NCI-H446 treated with DMSO at 0.1 percent for 48 hours (cell line): ENCODE data around the gene PIN1.

ENCODE experiments used
- DNase-seq: peaks from one replicate; lab custom pipeline; 2025; lab: John Stamatoyannopoulos, UW

Gene PIN1

DNA sequence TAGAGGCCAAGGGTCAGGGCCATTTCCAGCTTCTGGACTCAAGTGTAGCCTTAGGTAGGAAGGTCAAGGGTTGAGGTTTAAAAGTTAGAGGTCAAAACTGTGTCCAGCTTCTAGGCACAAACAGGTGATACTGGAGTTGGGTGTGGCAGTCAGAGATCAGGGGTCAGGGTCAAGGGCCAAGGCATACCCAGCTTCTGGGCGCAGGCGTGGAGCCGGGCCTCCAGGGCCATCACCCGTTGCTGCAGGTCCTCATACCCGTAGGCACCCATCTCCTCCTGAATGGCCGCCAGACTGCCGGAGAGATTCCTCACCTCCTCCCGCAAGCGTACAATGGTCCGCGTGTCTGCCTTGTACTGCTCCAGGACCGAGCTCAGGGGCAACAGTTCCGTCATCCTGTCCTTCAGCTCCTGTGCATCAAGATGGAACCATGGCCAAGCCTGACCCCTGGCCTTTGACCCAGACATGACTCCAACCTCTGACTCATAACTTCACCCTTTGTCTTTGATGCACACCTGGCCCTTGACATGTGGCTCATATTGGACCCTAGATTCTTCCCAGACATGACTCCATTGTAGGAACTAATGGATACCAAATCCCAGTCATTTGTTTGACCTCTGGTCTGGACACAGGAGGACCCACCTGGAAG, 22.1 kb downstream of the PIN1 start:
- no peak for DNase-seq

DNA sequence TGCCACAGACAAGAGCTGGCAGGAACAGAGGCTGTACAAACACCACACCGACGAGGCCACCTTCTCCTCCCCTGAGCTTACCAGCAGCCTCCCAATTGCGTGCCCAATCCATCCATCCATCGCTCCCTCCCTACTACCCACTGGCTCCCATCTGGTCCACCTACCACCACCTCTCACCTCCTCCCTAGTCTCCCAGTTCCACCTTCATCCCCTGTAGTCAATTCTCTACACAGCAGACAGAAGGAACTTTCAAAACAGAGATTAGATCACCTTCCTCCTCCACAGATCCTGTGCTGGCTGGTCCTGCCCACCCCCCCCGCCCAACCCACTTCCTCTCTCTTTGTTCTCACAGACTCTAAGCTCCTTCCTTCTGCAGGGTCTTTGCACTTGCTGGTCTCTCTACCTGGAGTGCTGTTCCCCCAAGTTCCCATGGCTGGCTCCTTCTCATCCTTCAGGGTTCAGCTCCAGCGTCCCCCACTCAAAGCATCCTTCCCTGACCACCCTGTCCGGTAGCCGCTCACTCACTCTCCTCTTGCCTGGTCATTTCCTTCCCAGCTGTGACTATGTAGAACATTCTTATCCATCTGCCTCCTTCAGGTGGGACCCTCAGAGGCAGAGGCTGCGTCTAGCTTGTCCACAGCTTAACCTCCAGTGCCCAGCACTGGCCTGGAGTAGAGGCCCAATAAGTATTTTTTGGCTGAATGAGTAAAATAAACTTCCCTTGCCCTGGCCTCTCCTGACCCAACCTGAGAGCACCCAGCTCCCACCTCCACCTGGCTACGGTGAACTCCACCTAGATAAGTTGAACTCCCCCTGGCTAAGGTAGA, 23.0 kb downstream of the PIN1 start:
- no peak for DNase-seq

DNA sequence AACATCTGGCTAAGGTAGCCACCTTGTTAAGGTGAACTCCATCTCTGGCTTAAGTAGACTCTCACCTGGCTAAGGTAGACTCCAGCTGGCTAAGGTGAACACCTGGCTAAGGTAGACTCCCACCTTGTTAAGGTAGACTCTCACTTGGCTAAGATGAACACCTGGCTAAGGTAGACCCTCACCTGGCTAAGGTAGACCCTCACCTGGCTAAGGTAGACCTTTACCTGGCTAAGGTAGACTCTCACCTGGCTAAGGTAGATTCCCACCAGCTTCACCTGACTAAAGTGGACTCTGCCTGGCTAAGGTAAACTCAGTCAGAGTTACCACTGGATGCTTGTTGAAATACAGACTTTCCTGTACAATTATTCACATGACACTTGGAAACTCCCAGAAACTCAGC, 23.6 kb downstream of the PIN1 start:
- no peak for DNase-seq

DNA sequence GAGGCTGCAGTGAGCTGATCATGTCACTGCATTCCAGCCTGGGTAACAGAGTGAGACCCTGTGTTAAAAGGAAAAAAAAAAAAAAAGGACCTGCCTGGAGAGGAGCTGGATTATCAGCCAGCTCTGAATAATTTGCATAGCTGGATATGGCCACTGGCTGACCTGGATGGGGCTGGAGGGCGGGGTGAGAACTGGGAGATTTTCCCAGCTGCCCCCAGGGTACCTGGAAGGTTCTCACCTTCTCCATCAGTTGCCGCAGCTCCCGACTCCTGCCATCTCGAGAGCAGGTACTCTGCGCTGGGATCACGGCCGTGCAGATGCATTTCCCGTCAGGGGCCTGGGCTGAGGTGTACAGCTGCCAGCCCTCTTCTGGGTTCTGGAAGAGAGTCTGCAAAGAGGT, 25.3 kb downstream of the PIN1 start:
- no peak for DNase-seq

DNA sequence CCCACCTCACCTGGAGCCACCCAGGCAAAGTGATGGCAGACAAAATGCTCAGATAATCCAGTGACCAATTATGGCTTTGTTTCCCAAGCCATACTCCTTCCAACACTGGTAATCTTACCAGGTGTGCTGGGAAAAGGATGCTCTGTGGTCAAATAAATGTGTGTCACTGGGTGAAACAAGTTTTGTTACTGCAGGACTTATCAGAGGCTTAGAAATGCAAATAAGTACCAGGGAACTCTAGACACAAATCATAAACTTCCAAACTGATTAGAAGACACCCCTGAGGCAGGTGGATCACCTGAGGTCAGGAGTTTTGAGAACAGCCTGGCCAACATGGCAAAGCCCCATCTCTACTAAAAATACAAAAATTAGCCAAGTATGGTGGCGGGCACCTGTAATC, 26.4 kb downstream of the PIN1 start:
- DNase-seq, result no peak

DNA sequence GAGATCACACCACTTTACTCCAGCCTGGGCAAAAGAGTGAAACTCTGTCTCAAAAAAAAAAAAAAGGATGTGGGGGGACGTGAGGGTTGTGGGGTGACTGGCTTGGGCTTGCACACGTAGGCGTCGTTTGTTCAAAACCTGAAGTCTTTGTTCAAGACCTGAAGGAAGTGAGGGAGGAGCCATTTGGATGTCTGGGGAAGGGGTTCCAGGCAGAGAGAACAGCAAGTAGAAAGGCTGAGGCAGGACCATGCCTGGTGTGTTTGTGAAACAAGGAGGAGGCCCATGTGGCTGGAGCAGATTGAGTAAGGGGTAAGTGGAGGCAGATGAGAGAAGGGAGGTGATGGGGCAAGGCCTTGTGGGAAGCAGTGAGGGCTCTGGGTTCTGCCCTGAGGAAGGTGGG, 27.8 kb downstream of the PIN1 start:
- no peak for DNase-seq

DNA sequence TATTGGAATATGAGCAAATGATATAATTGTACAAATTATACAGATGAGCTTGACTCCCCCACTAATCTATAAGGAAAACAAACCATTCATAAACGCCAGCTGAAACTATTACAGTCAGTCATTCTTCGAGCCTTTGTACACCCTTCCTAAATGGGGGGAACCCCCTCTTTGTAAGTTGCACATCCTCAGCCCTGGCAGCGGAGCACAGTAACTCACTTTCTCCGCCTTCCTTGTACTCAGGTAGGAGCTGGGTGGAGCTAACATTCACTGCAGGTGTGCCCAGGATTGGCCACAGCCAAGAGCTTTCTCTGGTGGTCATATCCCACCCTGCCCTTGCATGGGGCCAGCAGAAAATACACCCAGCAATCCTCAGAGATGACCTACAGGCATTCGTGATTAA, 28.6 kb downstream of the PIN1 start:
- DNase-seq, result no peak

DNA sequence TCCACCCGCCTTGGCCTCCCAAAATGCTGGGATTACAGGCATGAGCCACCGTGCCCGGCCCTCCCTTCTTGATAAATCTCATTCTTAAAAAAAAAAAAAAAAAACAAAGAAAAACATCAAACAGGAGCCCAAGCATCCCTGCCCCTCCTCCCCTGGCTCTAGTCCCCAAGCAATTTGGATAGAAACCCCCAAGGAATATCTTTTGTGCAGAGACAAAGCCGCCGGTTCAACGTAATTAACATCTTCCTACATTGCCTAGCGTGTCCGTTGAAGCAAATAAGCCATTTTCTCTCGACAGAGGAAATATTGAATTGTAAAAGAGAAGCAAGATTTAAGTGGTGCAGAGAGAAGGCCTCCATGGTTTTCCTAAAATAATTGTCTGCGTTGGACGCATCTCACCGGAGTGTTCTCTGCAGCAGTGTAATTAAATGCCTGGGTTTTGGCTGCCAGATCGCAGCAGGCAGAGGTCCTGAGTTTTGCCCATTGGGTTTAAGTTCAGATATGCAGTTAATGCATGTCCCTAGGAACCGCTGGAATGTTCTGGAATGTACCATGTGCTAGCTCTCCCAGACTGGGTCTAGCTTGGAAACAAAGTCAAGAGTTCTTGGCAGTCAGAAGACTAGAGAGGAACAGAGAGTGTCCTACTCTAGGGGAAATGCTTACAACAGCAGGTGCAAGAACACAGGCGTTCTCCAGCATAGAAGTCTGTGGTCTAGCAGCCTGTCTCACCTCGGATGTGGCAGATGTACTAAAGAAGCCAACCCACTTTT, 30.8 kb downstream of the PIN1 start:
- DNase-seq, result no peak

DNA sequence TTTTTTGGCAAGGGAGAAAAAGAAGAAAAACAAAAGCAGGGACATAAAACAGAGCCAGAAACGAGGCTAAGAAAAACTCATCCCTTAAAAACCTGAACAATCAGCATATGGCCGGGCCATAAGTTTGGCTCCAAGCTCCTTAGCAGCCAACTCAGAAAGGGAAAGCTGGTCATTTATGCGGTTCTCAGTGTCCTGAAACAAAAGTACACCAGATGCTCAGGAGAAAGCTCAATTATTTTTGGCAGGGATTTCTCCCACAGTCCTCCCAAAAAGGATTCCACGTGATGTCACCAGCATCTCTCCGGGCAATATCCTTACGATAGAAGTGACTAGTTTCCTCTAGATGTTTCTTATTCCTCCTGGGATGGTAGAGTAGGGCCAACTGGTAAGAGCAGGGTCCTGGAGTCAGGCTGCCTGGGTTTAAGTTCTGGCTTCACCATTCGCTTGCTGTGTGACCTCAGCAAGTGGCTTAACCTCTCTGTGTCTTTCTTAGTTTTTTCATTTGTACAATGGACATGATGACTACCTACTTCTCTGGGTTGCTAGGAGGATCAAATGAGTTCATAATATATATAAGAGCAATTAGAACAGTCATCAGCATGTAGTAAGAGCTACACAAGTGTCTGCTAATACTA, 34.0 kb downstream of the PIN1 start:
- peak; percentile 77 for DNase-seq

DNA sequence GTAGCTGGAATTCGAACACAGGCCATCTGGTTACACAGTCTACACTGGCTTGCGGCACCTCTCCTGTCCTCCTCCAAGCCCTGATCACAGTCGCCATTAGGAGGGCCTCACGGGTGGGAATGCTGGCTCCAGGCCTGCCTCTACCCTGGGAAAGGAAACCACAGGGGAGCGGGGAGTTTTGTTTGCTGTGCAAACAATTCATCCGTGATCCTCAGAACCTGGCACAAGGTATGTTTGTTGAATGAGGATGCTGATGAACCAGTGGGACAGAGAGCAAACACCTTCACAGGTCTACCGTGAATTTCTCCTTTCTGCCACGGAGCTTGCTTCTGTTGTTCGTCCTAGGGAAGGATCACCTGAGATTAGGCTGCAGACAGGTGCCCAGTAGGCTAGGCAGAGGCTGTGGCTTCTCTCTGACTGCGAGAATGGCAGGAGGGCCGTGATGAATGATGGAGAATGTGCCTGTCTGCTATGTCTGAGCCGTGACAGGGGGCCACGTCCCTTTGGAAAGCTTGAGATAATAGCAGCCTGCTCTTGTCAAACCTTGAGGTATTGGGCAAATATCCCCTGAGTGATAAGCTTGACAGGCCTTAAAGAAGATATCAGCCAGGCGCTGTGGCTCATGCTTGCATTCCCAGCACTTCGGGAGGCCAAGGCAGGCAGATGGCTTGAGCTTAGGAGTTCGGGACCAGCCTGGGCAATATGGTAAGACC, 36.7 kb downstream of the PIN1 start:
- DNase-seq, result no peak

DNA sequence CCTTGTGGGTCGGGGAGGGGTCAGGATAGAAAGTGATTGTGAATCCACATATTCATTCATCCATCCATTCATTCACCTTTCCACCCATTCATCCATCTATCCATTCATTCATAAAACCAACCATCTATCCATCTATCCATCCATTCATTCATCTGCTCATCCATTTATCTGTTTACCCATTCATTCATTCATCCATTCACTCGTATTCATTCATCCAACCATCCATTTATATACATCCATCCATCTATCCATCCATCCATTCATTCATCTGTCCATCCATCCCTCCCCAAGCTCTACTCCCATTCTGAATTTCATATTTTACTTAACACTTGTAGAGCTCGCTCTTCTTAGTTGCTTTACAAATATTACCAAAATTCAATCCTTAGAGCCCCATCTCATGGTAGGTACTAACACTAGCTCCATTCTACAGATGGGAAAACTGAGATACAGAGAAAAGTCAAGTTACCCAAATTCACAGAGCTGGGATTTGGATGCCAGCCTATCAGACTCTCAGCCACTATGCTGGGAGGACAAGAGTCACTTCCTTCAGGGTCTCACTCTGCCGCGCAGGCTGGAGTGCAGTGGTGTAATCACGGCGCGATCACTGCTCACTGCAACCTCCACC, 37.6 kb downstream of the PIN1 start:
- DNase-seq, result no peak

DNA sequence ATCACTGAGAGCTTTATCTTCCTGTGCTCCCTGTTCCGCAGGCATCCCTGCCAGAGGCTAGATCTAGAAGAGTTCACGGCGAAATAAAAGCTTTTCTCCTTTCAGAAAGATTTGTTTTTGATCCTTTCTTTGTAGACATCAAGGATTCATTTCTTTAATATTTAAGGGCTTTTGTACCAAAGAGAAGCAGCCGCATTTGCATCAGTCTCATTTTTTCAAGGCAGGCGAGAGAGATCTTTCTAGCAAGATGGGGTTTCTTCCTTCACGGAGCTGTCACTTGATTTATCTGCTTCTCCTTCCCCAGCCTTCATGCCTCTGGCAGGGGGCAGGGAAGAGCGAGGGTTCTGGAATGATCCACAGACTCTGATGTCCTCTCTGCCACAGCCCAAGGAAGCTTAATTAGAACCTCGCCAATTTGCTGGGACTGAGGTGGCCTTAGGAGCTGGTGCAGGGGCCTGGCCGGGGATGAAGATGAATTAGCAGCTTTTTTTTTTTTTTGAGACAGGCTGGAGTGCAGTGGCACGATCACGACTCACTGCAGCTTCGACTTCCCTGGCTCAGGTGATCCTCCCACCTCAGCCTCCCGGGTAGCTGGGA, 40.0 kb downstream of the PIN1 start:
- no peak for DNase-seq

DNA sequence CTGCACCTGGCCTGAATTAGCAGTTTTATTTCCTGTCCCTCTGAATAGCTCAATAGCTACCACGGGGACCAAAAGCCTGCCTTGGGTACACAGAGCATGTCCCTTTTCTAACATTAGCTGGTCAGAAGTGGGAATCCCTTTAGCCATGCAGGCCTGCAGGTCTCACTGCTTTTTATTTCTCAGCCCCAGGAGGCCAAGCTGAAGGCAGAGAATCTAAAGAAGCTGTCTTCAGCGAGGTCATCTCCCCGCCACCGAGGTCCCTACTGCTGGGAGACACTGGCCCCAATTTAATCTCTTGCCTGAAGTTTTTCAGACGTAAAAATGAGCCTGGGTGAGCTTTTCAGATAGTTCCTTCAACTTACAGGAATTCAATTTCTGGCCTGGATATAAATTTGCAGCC, 40.7 kb downstream of the PIN1 start:
- no peak for DNase-seq

DNA sequence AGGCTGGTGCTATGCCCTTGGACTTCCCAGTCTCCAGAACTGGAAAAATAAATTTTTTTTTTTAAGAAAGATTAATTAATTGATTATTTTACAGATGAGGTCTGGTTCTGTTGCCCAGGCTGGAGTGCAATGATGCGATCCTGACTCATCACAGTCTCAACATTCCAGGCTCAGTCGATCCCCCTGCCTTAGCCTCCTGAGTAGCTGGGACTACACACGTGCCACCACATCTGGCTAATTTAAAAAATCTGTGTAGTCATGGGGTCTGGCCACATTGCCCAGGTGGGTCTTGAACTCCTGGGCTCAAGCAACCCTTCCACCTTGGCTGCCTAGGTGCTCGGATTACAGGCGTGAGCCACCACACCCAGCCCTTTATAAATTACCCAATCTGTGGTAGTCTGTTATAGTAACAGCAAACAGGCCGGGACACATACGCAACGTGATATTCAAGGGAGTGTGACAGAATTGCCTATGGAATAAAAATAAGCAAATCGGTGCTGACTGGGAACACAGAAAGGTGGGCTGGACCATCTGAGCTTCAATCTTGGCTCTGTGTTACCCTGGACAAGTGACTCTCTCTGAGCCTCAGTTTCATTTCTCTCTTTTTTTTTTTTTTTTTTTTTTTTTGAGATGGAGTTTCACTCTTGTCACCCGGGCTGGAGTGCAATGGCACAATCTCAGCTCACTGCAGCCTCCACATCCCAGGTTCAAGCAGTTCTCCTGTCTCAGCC, 42.8 kb downstream of the PIN1 start:
- DNase-seq, result no peak

DNA sequence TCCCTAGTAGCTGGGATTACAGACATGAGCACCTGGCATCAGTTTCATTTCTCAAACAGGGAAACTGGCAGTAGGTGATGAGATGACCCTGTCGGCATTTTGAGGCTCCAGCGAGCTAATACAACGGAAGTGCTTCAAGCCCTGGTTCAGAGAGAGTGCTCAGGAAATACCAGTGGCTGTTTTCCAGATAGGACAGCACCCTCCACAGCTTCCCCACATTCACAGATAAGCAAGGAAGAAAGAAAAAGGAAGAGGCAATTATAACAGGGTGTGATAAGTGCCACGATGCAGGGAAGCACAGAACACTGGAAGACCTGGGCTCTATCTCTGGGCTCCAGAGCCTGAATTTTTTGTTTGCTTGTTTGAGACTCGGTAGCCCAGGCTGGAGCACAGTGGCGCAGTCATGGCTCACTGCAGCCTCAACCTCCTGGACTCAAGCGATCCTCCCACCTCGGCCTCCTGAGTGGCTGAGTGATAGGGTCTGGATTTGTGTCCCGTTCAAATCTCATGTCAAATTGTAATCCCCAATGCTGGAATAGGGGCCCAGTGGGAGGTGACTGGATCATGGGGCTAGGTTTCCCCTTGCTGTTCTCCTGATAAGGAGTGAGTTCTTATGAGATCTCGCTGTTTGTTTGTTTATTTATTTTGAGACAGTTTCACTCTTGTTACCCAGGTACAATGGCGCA, 43.5 kb downstream of the PIN1 start:
- no peak for DNase-seq

DNA sequence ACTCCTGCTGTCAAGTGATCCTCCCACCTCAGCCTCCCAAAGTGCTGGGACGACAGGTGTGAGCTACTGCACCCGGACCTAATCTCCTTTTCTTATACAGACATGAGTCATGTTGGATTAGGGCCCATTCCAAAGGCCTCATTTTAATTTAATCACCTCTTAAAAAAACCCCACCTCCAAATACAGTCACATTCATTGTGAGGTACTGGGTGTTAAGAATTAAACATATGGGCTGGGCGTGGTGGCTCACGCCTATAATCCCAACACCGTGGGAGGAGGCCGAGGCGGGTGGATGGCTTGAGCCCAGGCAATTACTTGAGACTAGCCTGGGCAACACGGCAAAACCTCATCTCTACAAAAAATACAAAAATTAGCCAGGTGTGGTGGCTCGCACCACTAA, 46.6 kb downstream of the PIN1 start:
- peak; percentile 48 for DNase-seq

DNA sequence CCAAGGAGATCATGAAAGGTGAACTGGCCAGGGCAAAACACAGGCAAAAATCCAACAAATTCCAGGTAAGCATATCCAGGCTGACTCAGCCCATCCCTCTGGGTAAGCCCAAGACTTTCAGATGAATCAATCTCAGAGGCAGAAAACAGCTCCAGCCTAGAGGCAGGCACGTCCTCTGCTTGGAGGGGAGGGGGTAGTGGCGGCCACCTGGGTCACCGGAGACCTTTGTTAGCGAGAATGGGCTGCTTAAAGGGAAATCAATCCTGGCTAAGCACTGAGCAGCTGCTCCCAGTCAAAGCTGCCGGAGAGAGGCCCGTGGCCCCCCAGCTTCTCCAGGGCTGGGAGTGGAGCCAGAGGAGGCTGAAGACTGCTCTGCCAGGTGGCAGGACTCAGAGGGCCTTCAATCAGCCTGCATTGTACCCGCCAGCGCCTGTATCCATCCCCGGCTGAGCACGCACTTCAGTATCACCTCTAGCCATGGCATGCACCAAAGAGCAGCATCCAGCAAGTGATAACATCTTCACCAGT, 48.2 kb downstream of the PIN1 start:
- DNase-seq, result peak; percentile 36

DNA sequence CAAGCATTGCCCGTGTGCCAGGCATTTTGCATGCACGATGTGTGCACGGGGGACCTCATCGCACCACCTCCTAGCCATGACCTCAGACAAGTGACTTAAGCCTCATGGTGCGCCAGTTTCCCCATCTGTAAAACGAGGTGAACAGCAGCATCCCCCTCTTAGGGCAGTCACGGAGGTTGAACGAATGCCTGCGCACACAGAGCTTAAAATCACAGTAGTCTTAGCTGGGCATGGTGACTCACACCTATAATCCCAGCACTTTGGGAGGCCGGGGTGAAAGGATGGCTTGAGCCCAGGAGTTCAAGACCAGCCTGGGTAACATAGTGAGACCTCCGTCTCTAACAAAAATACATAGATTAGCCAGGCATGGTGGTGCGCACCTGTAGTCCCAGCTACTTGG, 48.6 kb downstream of the PIN1 start:
- DNase-seq, result no peak

DNA sequence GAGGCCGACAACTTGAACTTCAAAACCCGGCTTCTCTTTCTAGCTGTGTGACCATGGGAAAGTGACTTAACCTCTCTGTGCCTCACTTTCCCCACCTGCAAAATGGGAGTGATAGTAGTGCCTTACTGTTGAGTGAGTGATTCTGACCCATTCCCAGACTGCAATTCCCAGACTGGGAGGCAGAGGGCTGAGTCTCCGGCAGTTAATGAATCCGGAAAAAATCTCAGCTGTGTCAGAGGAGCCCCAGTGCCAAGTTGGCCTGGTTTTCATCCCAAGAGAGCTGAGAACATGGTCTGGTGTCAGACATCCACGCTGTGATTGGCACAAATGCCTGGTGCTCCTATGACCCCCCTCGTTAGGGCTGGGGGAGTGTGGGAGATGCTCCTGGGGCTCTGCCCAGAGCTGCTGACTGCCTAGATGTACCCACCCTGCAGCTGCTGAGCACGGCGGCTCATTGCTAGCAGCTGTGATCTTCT, 50.0 kb downstream of the PIN1 start:
- DNase-seq, result peak; percentile 90
